HepG2 (cell line): Measurements from ENCODE around the gene CYRIA. TPM values are rescaled to one million over a fixed set of nuclear protein-coding genes. Genes with fewer than 3 reads are reported as not detected.

Source experiments
- ATAC-seq: fragments of 200-7000 bp; cut with Tn5 transposase; 3 replicates; pipeline ENCODE4 v1.9.1; 2020; ENCODE audit warnings: mild to moderate bottlenecking, moderate library complexity
- BruUV-seq: library from RNA; stranded (reverse); fragments of 400-500 nt; replicated peaks from 2 replicates; lab custom pipeline; 2021; lab: Mats Ljungman, UMichigan
- CTCF ChIA-PET: fragments of 300-600 bp; formaldehyde crosslinking; extraction: SDS; loops from one replicate; lab custom pipeline; 2021; ENCODE audit warnings: low total read pairs, inconsistent platforms, low intra/inter-chr PET ratio; lab: Yijun Ruan, JAX
- POLR2A ChIA-PET: fragments of 350-600 bp; sonication (Branson Sonifier 250); formaldehyde crosslinking; loops from one replicate; lab custom pipeline; 2020; ENCODE audit warnings: antibody characterized with exemption, inconsistent platforms; lab: Yijun Ruan, JAX
- DNase-seq: peaks from one replicate; pipeline ENCODE4 v3.0.0-alpha.2; 2015; ENCODE audit warnings: low spot score
- FAIRE-seq: peaks from 3 replicates; lab custom pipeline; 2011; peaks lifted over from hg19 to GRCh38; lab: Jason Lieb, UNC
- H2AFZ ChIP-seq: one replicate; pipeline ENCODE4 v1.6.1; 2011; ENCODE audit warnings: low read length, inconsistent platforms
- H3K27ac ChIP-seq: fragments of 300-600 bp; 3 replicates; pipeline ENCODE4 v1.8.0; 2011; ENCODE audit warnings: mixed run types, mild to moderate bottlenecking, mixed read lengths, low read length, inconsistent platforms; ENCODE audit not compliant: insufficient read depth; ENCODE audit errors: extremely low read length
- H3K27me3 ChIP-seq, 2 experiments: fragments of 200-600 bp in 1 of 2; 2 replicates in 1 of 2; 3 replicates in 1 of 2; pipeline versions ENCODE4 v1.6.0 to v1.8.0; 2011; ENCODE audit warnings: low read length in 2 of 2, mild to moderate bottlenecking in 2 of 2, moderate library complexity in 2 of 2, inconsistent platforms in 1 of 2; ENCODE audit not compliant: insufficient read depth in 2 of 2, control insufficient read depth in 1 of 2
- H3K36me3 ChIP-seq, 2 experiments: fragments of 200-600 bp in 1 of 2; replicated peaks in 1 of 2; 2 replicates in 1 of 2; 3 replicates in 1 of 2; pipeline versions ENCODE4 v1.5.1 to v1.8.0; 2011; ENCODE audit warnings: low read length in 2 of 2, inconsistent platforms in 1 of 2; ENCODE audit not compliant: insufficient read depth in 2 of 2, control insufficient read depth in 1 of 2
- H3K4me1 ChIP-seq: 2 replicates; pipeline ENCODE4 v1.5.1; 2012; ENCODE audit warnings: low read length, inconsistent platforms; ENCODE audit not compliant: insufficient read depth
- H3K4me2 ChIP-seq: 2 replicates; pipeline ENCODE4 v1.6.0; 2011; ENCODE audit warnings: low read depth, low read length, inconsistent platforms
- H3K4me3 ChIP-seq, 3 experiments: fragments of 200-600 bp in 1 of 3; sonication (generic), shearing (Covaris generic) in 1 of 3; replicated peaks in 1 of 3; 2 replicates each; pipeline ENCODE4 v1.5.1; 2011 to 2016; ENCODE audit warnings: low read length in 3 of 3, inconsistent platforms in 2 of 3, low read depth in 2 of 3, mild to moderate bottlenecking in 2 of 3, control low read depth in 1 of 3, mixed read lengths in 1 of 3; ENCODE audit not compliant: insufficient read depth in 1 of 3
- H3K79me2 ChIP-seq: one replicate; pipeline ENCODE4 v1.6.1; 2011; ENCODE audit warnings: low read length, inconsistent platforms; ENCODE audit not compliant: insufficient read depth
- H3K9ac ChIP-seq: 2 replicates; pipeline ENCODE4 v1.6.0; 2011; ENCODE audit warnings: mild to moderate bottlenecking, low read depth, low read length, inconsistent platforms; ENCODE audit not compliant: insufficient read depth
- H3K9me3 ChIP-seq: 2 replicates; pipeline ENCODE4 v1.5.1; 2012; ENCODE audit warnings: mild to moderate bottlenecking, low read length
- H4K20me1 ChIP-seq: 2 replicates; pipeline ENCODE4 v1.6.0; 2011; ENCODE audit warnings: inconsistent platforms, mild to moderate bottlenecking, low read length, moderate library complexity; ENCODE audit not compliant: insufficient read depth
- HOXD1 ChIP-seq: sonication (generic); formaldehyde crosslinking; IDR thresholded peaks from 2 replicates; pipeline ENCODE4 v1.5.0; 2020; ENCODE audit warnings: missing genetic modification reagents
- ZMAT3 ChIP-seq: sonication (generic); formaldehyde crosslinking; conservative IDR thresholded peaks from 2 replicates; pipeline ENCODE4 v1.7.0; 2021; ENCODE audit warnings: missing genetic modification reagents
- WGBS: methylation state at CpG from one replicate; pipeline ENCODE4 v1.1.6; 2017; ENCODE audit warnings: low lambda C conversion rate; 5-methylcytosine and 5-hydroxymethylcytosine counted together
- in situ Hi-C: cut with HindIII; loops from 2 replicates; pipeline ENCODE4 v1.10.0; 2017; ENCODE audit warnings: low pct_unique_long_range_greater_than_20kb; ENCODE audit not compliant: extremely low pct_ligation_motif_present
- intact Hi-C: fragments of 100-400 bp; cut with micrococcal nuclease; formaldehyde crosslinking; loops from one replicate; pipeline ENCODE4 v1.10.0; 2022; ENCODE audit not compliant: unreplicated experiment
- polyA plus RNA-seq, 8 experiments: library from polyadenylated mRNA; depleted of rRNA in 3 of 8; stranded (reverse) in 7 of 8; unstranded in 1 of 8; fragments of >200 nt; fragmentation: Illumina TruSeq in 4 of 8; extraction: Trizol in 4 of 8; gene quantifications; 2 replicates each; pipeline versions ENCODE4 v1.2.1 to v1.2.3, GENCODE V29; 2011 to 2016; ENCODE audit warnings: low read depth in 4 of 8, missing spikeins in 1 of 8, mixed read lengths in 1 of 8; ENCODE audit not compliant: insufficient read depth in 1 of 8
- total RNA-seq, 5 experiments: library from RNA; depleted of rRNA; stranded (reverse); fragments of >200 nt; fragmentation: Illumina TruSeq; extraction: Trizol; gene quantifications; 2 replicates each; pipeline ENCODE4 v1.2.3, GENCODE V29; 2016; ENCODE audit warnings: low read depth in 1 of 5
- TF ChIP-seq, protein P1 (sequence below): IDR thresholded peaks from 2 replicates; pipeline ENCODE4 v1.6.1; 2016

The CYRIA gene
- total and polyA plus RNA-seq, 2 of the 13 experiments (the other 11 are each of a cell fraction or from before 2014, with no cell fraction given) = 0.09 TPM; not detected in 1

GRCh38 chr2:16623031-16623430 is 42.6 kb downstream of the CYRIA start:
- Histone ChIP-seq H3K27ac (no peak overlapping the region), H3K4me1 (no peaks in the 10 kb centered on the region), H3K9me3 (no peaks in the 10 kb centered on the region), H2AFZ (no peak overlapping the region), H4K20me1 (no peaks in the 10 kb centered on the region), H3K4me2 (no peak overlapping the region), H3K4me3 (no peak overlapping the region)
- intact Hi-C loops (no loop called here), in situ Hi-C loops (no loop called here)
- CTCF ChIA-PET = no interaction called here
- BruUV-seq = no TSS peak
- ATAC-seq = no peak
- TF ChIP-seq ZMAT3 (no peak), HOXD1 (CRISPR knock-in tag) (no peak)
- TF ChIP-seq, all 625 proteins: peak for 0
- FAIRE-seq (no peak), DNase-seq (no peak)
- H3K9ac ChIP-seq = no peak overlapping the region
- H3K36me3 ChIP-seq = no peaks in the 10 kb centered on the region
- 56% methylated on average over 6 of the region's 6 CpGs for WGBS
- POLR2A ChIA-PET = no interaction called here
- H3K27me3 ChIP-seq = peaks cover 0 to 11% of the 10 kb centered on the region in 2 experiments; a peak in 2 of 5 replicates
- H3K79me2 ChIP-seq = no peaks in the 10 kb centered on the region

DNA sequence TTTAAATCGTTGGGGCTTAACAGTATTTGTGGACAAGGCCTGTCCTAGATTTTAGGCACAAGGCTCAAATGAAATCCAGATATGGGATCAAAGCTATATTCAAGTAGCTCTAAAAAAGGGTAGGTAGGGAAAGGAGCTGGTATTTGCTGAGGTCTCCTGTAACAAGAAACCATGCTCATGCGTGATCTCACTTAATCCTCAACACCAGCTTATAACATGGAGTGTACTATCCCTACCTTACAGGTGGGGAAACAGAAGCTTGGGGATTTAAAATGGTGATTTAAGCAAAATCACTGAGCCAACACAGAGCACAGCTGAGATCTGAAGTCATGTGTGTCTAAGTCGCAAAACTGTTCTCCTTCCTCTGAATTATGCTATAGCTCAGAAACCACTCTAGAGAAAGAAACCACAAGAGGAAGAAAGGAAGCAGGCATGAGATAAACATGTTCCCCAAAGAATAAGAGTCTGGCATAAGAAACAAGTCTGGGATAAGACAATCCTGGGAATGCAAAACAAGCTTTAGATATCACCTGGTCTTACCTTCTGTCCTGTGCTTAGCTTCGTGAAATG is 43.1 kb downstream of the CYRIA start:
- WGBS = 46% methylated on average over 4 of the region's 4 CpGs

More for the DNA sequence above, 43.1 kb downstream of the CYRIA start:
- Histone ChIP-seq H3K79me2 (no peaks in the 10 kb centered on the region), H3K9ac (no peak overlapping the region), H4K20me1 (no peaks in the 10 kb centered on the region), H3K27ac (no peak overlapping the region), H3K4me3 (no peak overlapping the region), H3K4me2 (no peak overlapping the region), H3K4me1 (no peaks in the 10 kb centered on the region), H3K27me3 (peaks cover 0 to 11% of the 10 kb centered on the region in 2 experiments; a peak in 2 of 5 replicates), H2AFZ (no peak overlapping the region), H3K9me3 (no peaks in the 10 kb centered on the region), H3K36me3 (no peaks in the 10 kb centered on the region)
- intact Hi-C loops (no loop called here), in situ Hi-C loops (no loop called here)
- DNase-seq (no peak), ATAC-seq (no peak), FAIRE-seq (no peak)
- POLR2A ChIA-PET = no interaction called here
- BruUV-seq = no TSS peak
- CTCF ChIA-PET = no interaction called here
- TF ChIP-seq, protein P1, sequence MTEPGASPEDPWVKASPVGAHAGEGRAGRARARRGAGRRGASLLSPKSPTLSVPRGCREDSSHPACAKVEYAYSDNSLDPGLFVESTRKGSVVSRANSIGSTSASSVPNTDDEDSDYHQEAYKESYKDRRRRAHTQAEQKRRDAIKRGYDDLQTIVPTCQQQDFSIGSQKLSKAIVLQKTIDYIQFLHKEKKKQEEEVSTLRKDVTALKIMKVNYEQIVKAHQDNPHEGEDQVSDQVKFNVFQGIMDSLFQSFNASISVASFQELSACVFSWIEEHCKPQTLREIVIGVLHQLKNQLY (CRISPR knock-in tag) = no peak
